Measurements from ENCODE around the gene TSPAN7.

Gene TSPAN7

DNA sequence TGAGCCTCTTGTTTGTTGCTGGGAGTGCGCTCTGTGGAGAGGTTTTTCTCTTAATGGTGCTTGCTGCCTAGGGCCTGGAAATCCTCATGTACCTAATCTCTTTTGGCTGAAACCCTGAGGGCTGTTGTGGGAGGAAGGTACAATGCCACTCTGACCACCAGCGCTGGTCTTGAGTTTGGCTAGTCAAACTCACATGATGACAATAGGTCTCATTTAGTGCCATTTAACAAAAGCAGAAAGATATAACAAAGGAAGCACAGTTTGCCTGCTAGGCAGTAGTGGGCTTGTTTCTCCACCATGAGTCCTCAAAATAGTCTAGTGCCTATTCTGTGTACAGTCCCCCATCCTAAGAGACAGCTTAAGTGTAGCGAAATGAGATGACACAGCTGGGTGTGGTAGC, 111.3 kb downstream of the TSPAN7 start:
- no peaks in the 10 kb centered on the region for H4K20me1 ChIP-seq (ENCODE audit: low read depth, low read length)
- H3K79me2 ChIP-seq (ENCODE audit: insufficient read depth, low read length): no peaks in the 10 kb centered on the region
- no peak overlapping the region for H3K9ac ChIP-seq (ENCODE audit: low read length)
- no peaks in the 10 kb centered on the region for H3F3A ChIP-seq (ENCODE audit: insufficient read depth)
- H3K9me2 ChIP-seq (replicated peaks; ENCODE audit: insufficient read depth, low read length): no peaks in the 10 kb centered on the region
- no peaks in the 10 kb centered on the region for H3K27me3 ChIP-seq (ENCODE audit: low read length)
- H3K36me3 ChIP-seq (ENCODE audit: low read length): no peaks in the 10 kb centered on the region
- no peak overlapping the region for H3K4me3 ChIP-seq (ENCODE audit: insufficient read depth, low read length, poor library complexity, severe bottlenecking)
- H2AFZ ChIP-seq (ENCODE audit: low read depth, low read length, severe bottlenecking): no peak overlapping the region
- no peaks in the 10 kb centered on the region for H3K9me3 ChIP-seq (ENCODE audit: insufficient read depth, low read length)
- H3K27ac ChIP-seq (ENCODE audit: low read depth, low read length): no peak overlapping the region
- TF ChIP-seq, protein P1, sequence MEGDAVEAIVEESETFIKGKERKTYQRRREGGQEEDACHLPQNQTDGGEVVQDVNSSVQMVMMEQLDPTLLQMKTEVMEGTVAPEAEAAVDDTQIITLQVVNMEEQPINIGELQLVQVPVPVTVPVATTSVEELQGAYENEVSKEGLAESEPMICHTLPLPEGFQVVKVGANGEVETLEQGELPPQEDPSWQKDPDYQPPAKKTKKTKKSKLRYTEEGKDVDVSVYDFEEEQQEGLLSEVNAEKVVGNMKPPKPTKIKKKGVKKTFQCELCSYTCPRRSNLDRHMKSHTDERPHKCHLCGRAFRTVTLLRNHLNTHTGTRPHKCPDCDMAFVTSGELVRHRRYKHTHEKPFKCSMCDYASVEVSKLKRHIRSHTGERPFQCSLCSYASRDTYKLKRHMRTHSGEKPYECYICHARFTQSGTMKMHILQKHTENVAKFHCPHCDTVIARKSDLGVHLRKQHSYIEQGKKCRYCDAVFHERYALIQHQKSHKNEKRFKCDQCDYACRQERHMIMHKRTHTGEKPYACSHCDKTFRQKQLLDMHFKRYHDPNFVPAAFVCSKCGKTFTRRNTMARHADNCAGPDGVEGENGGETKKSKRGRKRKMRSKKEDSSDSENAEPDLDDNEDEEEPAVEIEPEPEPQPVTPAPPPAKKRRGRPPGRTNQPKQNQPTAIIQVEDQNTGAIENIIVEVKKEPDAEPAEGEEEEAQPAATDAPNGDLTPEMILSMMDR (IDR thresholded peaks at IDR 0.05; ENCODE audit: insufficient read depth, low read length, poor library complexity, severe bottlenecking): no peak
- TF ChIP-seq EZH2phosphoT487 (conservative IDR thresholded peaks at IDR 0.05; ENCODE audit: low read length): no peak
- H3K4me2 ChIP-seq (ENCODE audit: low read depth, low read length, poor library complexity, severe bottlenecking): no peak overlapping the region

DNA sequence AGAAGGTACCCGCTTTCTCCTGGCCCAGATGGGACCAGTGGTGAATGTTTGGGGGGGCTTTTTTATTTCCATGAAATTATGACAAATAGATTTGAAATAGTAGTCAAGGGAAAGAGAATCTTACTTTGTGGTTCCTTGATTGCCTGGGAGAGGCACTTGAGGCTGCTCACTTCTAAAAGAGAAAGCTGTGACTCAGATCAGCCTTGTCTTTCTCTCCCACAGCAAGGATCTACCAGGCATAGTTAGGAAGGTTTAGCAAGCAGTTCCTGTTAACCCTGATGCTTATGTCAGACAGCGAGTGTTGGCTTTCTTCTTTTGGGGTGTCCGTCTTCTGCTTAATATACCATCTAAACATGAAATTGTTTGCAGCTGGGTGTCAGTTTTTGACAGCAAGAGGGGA, 114.5 kb downstream of the TSPAN7 start:
- Histone ChIP-seq H3K4me3 (ENCODE audit: insufficient read depth, low read length, poor library complexity, severe bottlenecking) (no peak overlapping the region), H3K27me3 (ENCODE audit: low read length) (no peaks in the 10 kb centered on the region), H4K20me1 (ENCODE audit: low read depth, low read length) (no peaks in the 10 kb centered on the region), H3K27ac (ENCODE audit: low read depth, low read length) (no peak overlapping the region), H3K4me2 (ENCODE audit: low read depth, low read length, poor library complexity, severe bottlenecking) (no peak overlapping the region), H2AFZ (ENCODE audit: low read depth, low read length, severe bottlenecking) (no peak overlapping the region), H3K79me2 (ENCODE audit: insufficient read depth, low read length) (no peaks in the 10 kb centered on the region), H3K9ac (ENCODE audit: low read length) (no peak overlapping the region), H3F3A (ENCODE audit: insufficient read depth) (no peaks in the 10 kb centered on the region), H3K9me3 (ENCODE audit: insufficient read depth, low read length) (no peaks in the 10 kb centered on the region), H3K9me2 (replicated peaks; ENCODE audit: insufficient read depth, low read length) (no peaks in the 10 kb centered on the region), H3K36me3 (ENCODE audit: low read length) (no peaks in the 10 kb centered on the region)
- TF ChIP-seq, protein P1 (IDR thresholded peaks at IDR 0.05; ENCODE audit: insufficient read depth, low read length, poor library complexity, severe bottlenecking): no peak
- TF ChIP-seq EZH2phosphoT487 (conservative IDR thresholded peaks at IDR 0.05; ENCODE audit: low read length): no peak

DNA sequence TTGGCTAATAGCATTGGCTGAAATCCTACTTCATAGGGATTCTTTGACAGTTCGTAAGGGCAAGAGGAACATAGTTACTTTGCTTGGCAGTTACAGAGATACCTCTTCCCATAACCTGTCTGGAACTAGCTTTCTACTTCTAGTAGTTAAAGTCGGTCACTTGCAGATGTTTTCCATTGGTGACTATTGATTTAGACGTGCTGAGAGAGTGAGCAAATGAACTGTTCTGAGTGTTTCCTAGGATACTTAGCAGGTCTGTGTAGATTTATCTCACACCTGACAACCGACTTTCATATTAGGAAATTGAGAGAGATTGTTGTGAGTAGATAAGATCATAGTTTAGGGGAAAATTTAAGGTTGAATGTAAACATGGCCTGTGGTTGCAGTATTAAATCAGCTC, 116.8 kb downstream of the TSPAN7 start:
- TF ChIP-seq, protein P1 (IDR thresholded peaks at IDR 0.05; ENCODE audit: insufficient read depth, low read length, poor library complexity, severe bottlenecking): no peak
- no peak for TF ChIP-seq EZH2phosphoT487 (conservative IDR thresholded peaks at IDR 0.05; ENCODE audit: low read length)

More for the DNA sequence above, 116.8 kb downstream of the TSPAN7 start:
- H3K27ac ChIP-seq (ENCODE audit: low read depth, low read length): no peak overlapping the region
- H3F3A ChIP-seq (ENCODE audit: insufficient read depth): no peaks in the 10 kb centered on the region
- no peaks in the 10 kb centered on the region for H4K20me1 ChIP-seq (ENCODE audit: low read depth, low read length)
- no peak overlapping the region for H3K9ac ChIP-seq (ENCODE audit: low read length)
- H3K4me3 ChIP-seq (ENCODE audit: insufficient read depth, low read length, poor library complexity, severe bottlenecking): no peak overlapping the region
- H3K79me2 ChIP-seq (ENCODE audit: insufficient read depth, low read length): no peaks in the 10 kb centered on the region
- no peaks in the 10 kb centered on the region for H3K36me3 ChIP-seq (ENCODE audit: low read length)
- H2AFZ ChIP-seq (ENCODE audit: low read depth, low read length, severe bottlenecking): no peak overlapping the region
- no peaks in the 10 kb centered on the region for H3K27me3 ChIP-seq (ENCODE audit: low read length)
- H3K4me2 ChIP-seq (ENCODE audit: low read depth, low read length, poor library complexity, severe bottlenecking): no peak overlapping the region
- H3K9me2 ChIP-seq (replicated peaks; ENCODE audit: insufficient read depth, low read length): no peaks in the 10 kb centered on the region
- H3K9me3 ChIP-seq (ENCODE audit: insufficient read depth, low read length): no peaks in the 10 kb centered on the region
